DLD1 (cell line): ENCODE results near the gene TNFSF13B.
"Not testable (repeated sequence)": the region's sequence is repeated elsewhere in the genome, so short reads cannot be mapped to it uniquely, and the experiment has no call there.

Source experiments
- in situ Hi-C: cut with HindIII; loops from 2 replicates; pipeline ENCODE4 v1.10.0; 2017; ENCODE audit warnings: low sequenced_read_pairs

Gene TNFSF13B

GRCh38 chr13:108269601-108270328, at the start of gene TNFSF13B:
Gene TNFSF13B, plus strand, starts transcription at chr13:108269718. Its CDS starts 178 bp downstream, at chr13:108269896.
- in situ Hi-C loops: no loop called here

GRCh38 chr13:108220041-108220440, 49.5 kb upstream of the TNFSF13B start:
- in situ Hi-C loops: no loop called here

GRCh38 chr13:108223687-108224503, 45.6 kb upstream of the TNFSF13B start:
- in situ Hi-C loops: no loop called here

GRCh38 chr13:108225440-108225839, 44.1 kb upstream of the TNFSF13B start:
- in situ Hi-C loops: no loop called here

GRCh38 chr13:108226184-108226583, 43.3 kb upstream of the TNFSF13B start:
- in situ Hi-C loops: no loop called here

- in situ Hi-C loops: no loop called here
Observed at GRCh38 chr13:108227651-108228272, 41.8 kb upstream of the TNFSF13B start.

GRCh38 chr13:108230377-108230776, 39.1 kb upstream of the TNFSF13B start:
- in situ Hi-C loops: no loop called here

GRCh38 chr13:108249150-108249549, 20.4 kb upstream of the TNFSF13B start:
- in situ Hi-C loops: no loop called here

GRCh38 chr13:108257248-108257647, 12.3 kb upstream of the TNFSF13B start:
- in situ Hi-C loops: no loop called here

- in situ Hi-C loops: no loop called here
Observed at GRCh38 chr13:108263621-108264355, 5.7 kb upstream of the TNFSF13B start.

- in situ Hi-C loops: no loop called here
Observed at GRCh38 chr13:108266321-108266990, 3.1 kb upstream of the TNFSF13B start.

- in situ Hi-C loops: no loop called here
Observed at GRCh38 chr13:108267347-108267746, 2.2 kb upstream of the TNFSF13B start.

GRCh38 chr13:108267855-108268254, 1.7 kb upstream of the TNFSF13B start:
- in situ Hi-C loops: not testable (repeated sequence)

GRCh38 chr13:108268466-108269112, 929 bp upstream of the TNFSF13B start:
- in situ Hi-C loops: no loop called here

- in situ Hi-C loops: no loop called here
Observed at GRCh38 chr13:108270442-108270841, 924 bp downstream of the TNFSF13B start.

- in situ Hi-C loops: no loop called here
Observed at GRCh38 chr13:108272333-108272732, 2.8 kb downstream of the TNFSF13B start.

- in situ Hi-C loops: no loop called here
Observed at GRCh38 chr13:108273429-108274118, 4.1 kb downstream of the TNFSF13B start.

GRCh38 chr13:108274718-108275117, 5.2 kb downstream of the TNFSF13B start:
- in situ Hi-C loops: no loop called here

GRCh38 chr13:108276060-108276459, 6.5 kb downstream of the TNFSF13B start:
- in situ Hi-C loops: no loop called here
